Loucy (cell line): ENCODE measurements around the gene PHLDB2.

ENCODE experiments used
- H2AFZ ChIP-seq: fragments of 200-600 bp; sonication (generic); 2 replicates; pipeline ENCODE4 v1.6.0; 2016; ENCODE audit warnings: antibody characterized with exemption, mild to moderate bottlenecking, low read length, moderate library complexity
- H3F3A ChIP-seq: fragments of 200-600 bp; 2 replicates; pipeline ENCODE4 v1.6.0; 2016; ENCODE audit warnings: antibody characterized with exemption, low read depth, mild to moderate bottlenecking
- H3K27me3 ChIP-seq: fragments of 200-600 bp; sonication (generic); 2 replicates; pipeline ENCODE4 v1.6.1; 2014; ENCODE audit warnings: low read length, mild to moderate bottlenecking; ENCODE audit not compliant: insufficient read depth, poor library complexity, severe bottlenecking
- H3K36me3 ChIP-seq: fragments of 200-600 bp; sonication (generic); 2 replicates; pipeline ENCODE4 v1.6.1; 2016; ENCODE audit warnings: low read length; ENCODE audit not compliant: insufficient read depth
- H3K4me1 ChIP-seq: fragments of 200-600 bp; sonication (generic); 2 replicates; pipeline ENCODE4 v1.5.1; 2014; ENCODE audit warnings: low read length, mild to moderate bottlenecking; ENCODE audit not compliant: insufficient read depth, poor library complexity, severe bottlenecking
- H3K4me2 ChIP-seq: fragments of 200-600 bp; sonication (generic); 2 replicates; pipeline ENCODE4 v1.6.0; 2014; ENCODE audit warnings: antibody characterized with exemption, low read length, low read depth, mild to moderate bottlenecking; ENCODE audit not compliant: poor library complexity, severe bottlenecking
- H3K4me3 ChIP-seq: fragments of 200-600 bp; sonication (generic); 2 replicates; pipeline ENCODE4 v1.5.1; 2014; ENCODE audit warnings: low read length, mild to moderate bottlenecking, mixed read lengths; ENCODE audit not compliant: poor library complexity, severe bottlenecking
- H3K79me2 ChIP-seq: fragments of 200-600 bp; sonication (generic); 2 replicates; pipeline ENCODE4 v1.6.1; 2014; ENCODE audit warnings: low read length; ENCODE audit not compliant: insufficient read depth
- H3K9ac ChIP-seq: fragments of 200-600 bp; sonication (generic); 2 replicates; pipeline ENCODE4 v1.6.0; 2014; ENCODE audit warnings: mild to moderate bottlenecking, low read depth, low read length, moderate library complexity; ENCODE audit not compliant: poor library complexity, severe bottlenecking
- H3K9me2 ChIP-seq: fragments of 200-600 bp; sonication (generic); replicated peaks from 2 replicates; pipeline ENCODE4 v1.6.1; 2016; ENCODE audit warnings: low read depth, low read length, mixed read lengths
- H3K9me3 ChIP-seq: fragments of 200-600 bp; sonication (generic); 2 replicates; pipeline ENCODE4 v1.6.1; 2014; ENCODE audit warnings: mild to moderate bottlenecking, antibody characterized with exemption, low read length, low read depth; ENCODE audit not compliant: insufficient read depth
- H4K20me1 ChIP-seq: fragments of 200-600 bp; sonication (generic); 2 replicates; pipeline ENCODE4 v1.6.0; 2014; ENCODE audit warnings: antibody characterized with exemption, low read length, mild to moderate bottlenecking; ENCODE audit not compliant: insufficient read depth, poor library complexity, severe bottlenecking
- EZH2phosphoT487 ChIP-seq: fragments of 200-600 bp; IDR thresholded peaks from 2 replicates; pipeline ENCODE4 v1.6.1; 2018; ENCODE audit warnings: antibody characterized with exemption, mild to moderate bottlenecking, moderate library complexity, borderline replicate concordance
- TF ChIP-seq, protein P1 (sequence below): fragments of 200-600 bp; sonication (generic); conservative IDR thresholded peaks from 2 replicates; pipeline ENCODE4 v1.5.1; 2014; ENCODE audit warnings: mild to moderate bottlenecking, antibody characterized with exemption, low read length

The PHLDB2 gene

DNA sequence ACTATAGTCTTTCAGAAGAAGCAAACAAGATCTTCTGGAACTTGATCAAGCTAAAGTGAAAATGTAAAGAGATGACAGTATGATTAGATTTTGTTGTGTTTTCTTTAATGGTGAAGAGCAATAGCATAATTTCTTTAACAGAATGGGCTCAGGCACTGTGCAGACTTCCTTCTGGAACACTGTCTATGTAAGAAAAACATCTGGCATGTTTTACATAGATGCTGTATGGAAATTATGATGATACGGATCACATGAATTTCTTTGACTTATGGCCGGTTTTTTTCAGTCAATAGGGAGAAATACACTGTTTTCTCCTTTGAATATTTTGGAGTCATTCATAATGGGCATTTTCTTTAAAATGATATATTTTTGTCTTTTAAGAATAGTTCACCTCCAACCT is 42.6 kb downstream of the PHLDB2 start:
- Histone ChIP-seq H3K9me2 (no peaks in the 10 kb centered on the region), H3K36me3 (no peaks in the 10 kb centered on the region), H3K4me3 (no peak overlapping the region), H3F3A (no peaks in the 10 kb centered on the region), H2AFZ (no peak overlapping the region), H3K4me1 (peaks cover 8% of the 10 kb centered on the region), H3K9me3 (no peaks in the 10 kb centered on the region), H3K27me3 (no peaks in the 10 kb centered on the region), H3K4me2 (no peak overlapping the region), H3K79me2 (no peaks in the 10 kb centered on the region), H4K20me1 (no peaks in the 10 kb centered on the region), H3K9ac (no peak overlapping the region)
- TF ChIP-seq, protein P1, sequence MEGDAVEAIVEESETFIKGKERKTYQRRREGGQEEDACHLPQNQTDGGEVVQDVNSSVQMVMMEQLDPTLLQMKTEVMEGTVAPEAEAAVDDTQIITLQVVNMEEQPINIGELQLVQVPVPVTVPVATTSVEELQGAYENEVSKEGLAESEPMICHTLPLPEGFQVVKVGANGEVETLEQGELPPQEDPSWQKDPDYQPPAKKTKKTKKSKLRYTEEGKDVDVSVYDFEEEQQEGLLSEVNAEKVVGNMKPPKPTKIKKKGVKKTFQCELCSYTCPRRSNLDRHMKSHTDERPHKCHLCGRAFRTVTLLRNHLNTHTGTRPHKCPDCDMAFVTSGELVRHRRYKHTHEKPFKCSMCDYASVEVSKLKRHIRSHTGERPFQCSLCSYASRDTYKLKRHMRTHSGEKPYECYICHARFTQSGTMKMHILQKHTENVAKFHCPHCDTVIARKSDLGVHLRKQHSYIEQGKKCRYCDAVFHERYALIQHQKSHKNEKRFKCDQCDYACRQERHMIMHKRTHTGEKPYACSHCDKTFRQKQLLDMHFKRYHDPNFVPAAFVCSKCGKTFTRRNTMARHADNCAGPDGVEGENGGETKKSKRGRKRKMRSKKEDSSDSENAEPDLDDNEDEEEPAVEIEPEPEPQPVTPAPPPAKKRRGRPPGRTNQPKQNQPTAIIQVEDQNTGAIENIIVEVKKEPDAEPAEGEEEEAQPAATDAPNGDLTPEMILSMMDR: no peak
- TF ChIP-seq EZH2phosphoT487: no peak

DNA sequence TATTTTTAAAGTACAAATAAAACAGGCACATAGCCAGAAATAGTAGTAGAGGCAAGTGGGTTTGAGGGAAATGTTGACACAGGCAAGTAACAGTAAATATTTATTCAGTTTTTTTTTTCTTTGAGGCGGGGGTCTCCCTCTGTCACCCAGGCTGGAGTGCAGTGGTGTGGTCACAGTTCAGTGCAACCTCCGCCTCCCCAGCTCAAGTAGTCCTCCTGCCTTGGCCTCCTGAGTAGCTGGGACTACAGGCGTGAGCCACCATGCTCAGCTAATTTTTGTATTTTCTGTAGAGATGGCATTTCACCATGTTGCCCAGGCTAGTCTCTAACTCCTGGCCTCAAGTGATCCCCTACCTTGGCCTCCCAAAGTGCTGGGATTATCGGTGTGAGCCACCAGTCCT is 43.5 kb downstream of the PHLDB2 start:
- no peaks in the 10 kb centered on the region for H3K36me3 ChIP-seq
- H3K79me2 ChIP-seq: no peaks in the 10 kb centered on the region
- H3K4me3 ChIP-seq: no peak overlapping the region
- H3F3A ChIP-seq: no peaks in the 10 kb centered on the region
- TF ChIP-seq, protein P1: no peak
- no peak for TF ChIP-seq EZH2phosphoT487
- H3K9me2 ChIP-seq: no peaks in the 10 kb centered on the region
- H3K27me3 ChIP-seq: no peaks in the 10 kb centered on the region
- no peak overlapping the region for H3K9ac ChIP-seq
- peaks cover 14% of the 10 kb centered on the region for H3K4me1 ChIP-seq
- H4K20me1 ChIP-seq: no peaks in the 10 kb centered on the region
- no peak overlapping the region for H2AFZ ChIP-seq
- no peak overlapping the region for H3K4me2 ChIP-seq
- H3K9me3 ChIP-seq: no peaks in the 10 kb centered on the region

DNA sequence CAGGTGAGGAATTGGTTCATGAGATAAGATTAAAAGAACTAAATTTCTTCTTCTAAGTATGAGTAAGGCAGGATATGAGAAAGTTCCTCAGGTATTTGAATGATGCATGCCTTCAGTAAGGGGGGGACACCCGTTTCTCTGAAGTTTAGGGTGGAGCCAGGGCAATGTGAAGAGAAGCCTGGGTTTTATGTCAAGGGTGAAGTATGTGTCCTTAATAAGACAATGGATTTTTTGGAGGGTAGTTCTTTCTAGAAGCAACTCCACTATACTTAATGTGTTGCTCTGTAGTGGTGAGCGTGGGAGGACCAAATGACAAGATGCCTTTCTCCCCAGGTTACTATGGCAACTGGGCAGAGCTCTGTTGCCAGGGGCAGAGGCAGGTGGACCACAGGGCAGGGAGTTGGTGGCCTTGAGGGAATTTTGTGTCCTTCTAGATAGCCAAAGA is 44.0 kb downstream of the PHLDB2 start:
- no peak overlapping the region for H2AFZ ChIP-seq
- no peaks in the 10 kb centered on the region for H3K36me3 ChIP-seq
- no peaks in the 10 kb centered on the region for H3K27me3 ChIP-seq
- no peaks in the 10 kb centered on the region for H3K9me2 ChIP-seq
- no peak overlapping the region for H3K4me3 ChIP-seq
- no peaks in the 10 kb centered on the region for H3K9me3 ChIP-seq
- H3K9ac ChIP-seq: no peak overlapping the region
- no peaks in the 10 kb centered on the region for H3K79me2 ChIP-seq
- TF ChIP-seq, protein P1: no peak
- H3F3A ChIP-seq: no peaks in the 10 kb centered on the region
- H3K4me1 ChIP-seq: peaks cover 14% of the 10 kb centered on the region
- no peak overlapping the region for H3K4me2 ChIP-seq
- no peaks in the 10 kb centered on the region for H4K20me1 ChIP-seq
